A549 (cell line): ENCODE data around the gene ARL2BP. TPM values are rescaled to one million over a fixed set of nuclear protein-coding genes. Genes with fewer than 3 reads are reported as not detected.

ENCODE experiments used
- ATAC-seq, 2 experiments: fragments of 200-7000 bp in 1 of 2; fragments of >200 bp in 1 of 2; cut with Nextera tagmentation in 1 of 2; cut with Tn5 transposase in 1 of 2; 3 replicates each; pipeline versions ENCODE4 v1.8.0 to v1.9.1; 2018 to 2020; ENCODE audit warnings: mild to moderate bottlenecking in 1 of 2, moderate library complexity in 1 of 2
- CTCF ChIA-PET: fragments of 300-600 bp; sonication (Branson Sonifier 250); formaldehyde crosslinking; extraction: SDS; loops from one replicate; lab custom pipeline; 2021; ENCODE audit warnings: antibody characterized with exemption, inconsistent platforms; lab: Yijun Ruan, JAX
- POLR2A ChIA-PET: fragments of 350-600 bp; formaldehyde crosslinking; extraction: SDS; loops from one replicate; lab custom pipeline; 2021; ENCODE audit warnings: antibody characterized with exemption, inconsistent platforms; lab: Yijun Ruan, JAX
- DNase-seq, 2 experiments: peaks; one replicate each; pipeline versions ENCODE4 v3.0.0 to v3.0.0-alpha.2; 2011 to 2016; ENCODE audit warnings: low read depth in 1 of 2, low spot score in 1 of 2
- FAIRE-seq: peaks from 2 replicates; lab custom pipeline; 2011; peaks lifted over from hg19 to GRCh38; lab: Jason Lieb, UNC
- H3K27ac ChIP-seq, 2 experiments: fragments of >200 bp; sonication (Bioruptor Twin); formaldehyde crosslinking; 3 replicates each; pipeline ENCODE4 v1.5.1; 2016 to 2017
- H3K4me1 ChIP-seq: fragments of >200 bp; sonication (Bioruptor Twin); formaldehyde crosslinking; 3 replicates; pipeline ENCODE4 v1.6.1; 2016
- H3K4me2 ChIP-seq: fragments of >200 bp; sonication (Bioruptor Twin); formaldehyde crosslinking; 3 replicates; pipeline ENCODE4 v1.6.1; 2016
- H3K4me3 ChIP-seq: fragments of >200 bp; sonication (Bioruptor Twin); formaldehyde crosslinking; 3 replicates; pipeline ENCODE4 v1.5.1; 2016
- H3K9me3 ChIP-seq: fragments of >200 bp; sonication (Bioruptor Twin); formaldehyde crosslinking; 3 replicates; pipeline ENCODE4 v1.6.1; 2016
- ATOH8 ChIP-seq: fragments of 250-450 bp; sonication (Bioruptor Pico); IDR thresholded peaks from 2 replicates; pipeline ENCODE4 v1.5.0; 2020; ENCODE audit warnings: low read depth, mild to moderate bottlenecking, moderate library complexity
- BHLHE40 ChIP-seq: IDR thresholded peaks from 2 replicates; pipeline ENCODE4 v1.6.1; 2012; ENCODE audit warnings: low read depth, low read length, inconsistent platforms
- CTCF ChIP-seq: fragments of >200 bp; sonication (Bioruptor Twin); formaldehyde crosslinking; IDR thresholded peaks from 3 replicates; pipeline ENCODE4 v1.5.1; 2016
- E2F6 ChIP-seq: IDR thresholded peaks from 2 replicates; pipeline ENCODE4 v1.6.1; 2012; ENCODE audit warnings: low read depth, borderline replicate concordance
- FOSL2 ChIP-seq, 2 experiments: fragments of 450-650 bp in 1 of 2; fragments of >200 bp in 1 of 2; sonication (Bioruptor Twin) in 1 of 2; formaldehyde crosslinking; IDR thresholded peaks; 2 replicates each; pipeline versions ENCODE4 v1.5.0 to v1.6.1; 2016 to 2020; ENCODE audit warnings: mild to moderate bottlenecking in 1 of 2, moderate library complexity in 1 of 2
- HDAC2 ChIP-seq: fragments of 200-600 bp; sonication (generic); IDR thresholded peaks from 2 replicates; pipeline ENCODE4 v1.6.1; 2016
- HMGXB4 ChIP-seq: fragments of 250-450 bp; sonication (Bioruptor Pico); IDR thresholded peaks from 2 replicates; pipeline ENCODE4 v1.5.0; 2021; ENCODE audit warnings: mild to moderate bottlenecking, moderate library complexity, borderline replicate concordance
- HOXB5 ChIP-seq: fragments of 250-450 bp; sonication (Bioruptor Pico); IDR thresholded peaks from 2 replicates; pipeline ENCODE4 v1.5.0; 2020; ENCODE audit warnings: mild to moderate bottlenecking, moderate library complexity
- JUN ChIP-seq, 2 experiments: fragments of >200 bp; sonication (Bioruptor Twin); formaldehyde crosslinking; IDR thresholded peaks; 2 replicates in 1 of 2; 3 replicates in 1 of 2; pipeline ENCODE4 v1.6.1; 2016 to 2017
- JUNB ChIP-seq: fragments of >200 bp; sonication (Bioruptor Twin); formaldehyde crosslinking; IDR thresholded peaks from 2 replicates; pipeline ENCODE4 v1.6.1; 2016
- MAZ ChIP-seq: fragments of 150-350 bp; IDR thresholded peaks from 2 replicates; pipeline ENCODE4 v1.6.1; 2014; ENCODE audit warnings: antibody characterized with exemption, low read depth, low read length, borderline replicate concordance
- PHF8 ChIP-seq: fragments of 200-600 bp; sonication (generic); IDR thresholded peaks from 2 replicates; pipeline ENCODE4 v1.6.1; 2016; ENCODE audit warnings: low read depth, mild to moderate bottlenecking, antibody characterized with exemption, moderate library complexity, borderline replicate concordance
- POLR2A ChIP-seq: IDR thresholded peaks from 2 replicates; pipeline ENCODE4 v1.6.1; 2012; ENCODE audit warnings: mild to moderate bottlenecking, low read length
- RARB ChIP-seq: fragments of 250-450 bp; sonication (Bioruptor Pico); IDR thresholded peaks from 2 replicates; pipeline ENCODE4 v1.8.0; 2021; ENCODE audit warnings: mild to moderate bottlenecking, moderate library complexity
- RCOR1 ChIP-seq: fragments of 150-350 bp; IDR thresholded peaks from 2 replicates; pipeline ENCODE4 v1.6.1; 2014; ENCODE audit warnings: antibody characterized with exemption, low read length, low read depth
- RFX5 ChIP-seq: fragments of 450-650 bp; IDR thresholded peaks from 2 replicates; pipeline ENCODE4 v1.7.1; 2014; ENCODE audit warnings: antibody characterized with exemption, mild to moderate bottlenecking, moderate library complexity
- SMC3 ChIP-seq: fragments of >200 bp; sonication (Bioruptor Twin); formaldehyde crosslinking; IDR thresholded peaks from 3 replicates; pipeline ENCODE4 v1.6.1; 2018; ENCODE audit warnings: inconsistent platforms
- TP53 ChIP-seq: fragments of 250-450 bp; sonication (Bioruptor Pico); IDR thresholded peaks from 2 replicates; pipeline ENCODE4 v1.5.0; 2021; ENCODE audit warnings: mild to moderate bottlenecking, moderate library complexity
- ZC3H11A ChIP-seq: fragments of 450-650 bp; IDR thresholded peaks from 2 replicates; pipeline ENCODE4 v1.6.1; 2014; ENCODE audit warnings: antibody characterized with exemption, mild to moderate bottlenecking
- ZFP36 ChIP-seq: fragments of 450-650 bp; IDR thresholded peaks from 2 replicates; pipeline ENCODE4 v1.6.1; 2014; ENCODE audit warnings: borderline replicate concordance; ENCODE audit not compliant: partially characterized antibody
- WGBS: methylation state at CpG from one replicate; pipeline ENCODE4 v1.1.6; 2017; ENCODE audit errors: missing lambda C conversion rate; 5-methylcytosine and 5-hydroxymethylcytosine counted together
- polyA plus RNA-seq, 4 experiments: library from polyadenylated mRNA; depleted of rRNA in 3 of 4; stranded (reverse); fragments of >200 nt; fragmentation: RNase III in 1 of 4; extraction: RNeasy Plus Mini Kit Qiagen cat#74134 plus additional on column Dnase treatment in 1 of 4; gene quantifications; 2 replicates in 3 of 4; 3 replicates in 1 of 4; pipeline ENCODE4 v1.2.3, GENCODE V29; 2011 to 2017

Gene ARL2BP
- polyA plus RNA-seq, 2 of the 4 experiments (the other 2 are of a cell fraction) = 67.0 to 126 TPM

GRCh38 chr16:57271867-57272495, 26.9 kb downstream of the ARL2BP start:
- WGBS = 75% methylated on average over 4 of the region's 5 CpGs
- CTCF ChIA-PET = no interaction called here
- no peak for FAIRE-seq

GRCh38 chr16:57273359-57273758, 28.3 kb downstream of the ARL2BP start:
- H3K9me3 ChIP-seq = no peaks in the 10 kb centered on the region
- no peak overlapping the region for H3K4me2 ChIP-seq
- H3K4me1 ChIP-seq = peaks cover 18% of the 10 kb centered on the region
- no peak for TF ChIP-seq ATOH8
- TF ChIP-seq PHF8 = no peak
- no peak for TF ChIP-seq HDAC2
- TF ChIP-seq BHLHE40 = no peak
- no peak for TF ChIP-seq RARB
- TF ChIP-seq JUN (IDR thresholded peaks at IDR 0.05) = no peak
- TF ChIP-seq JUNB = no peak
- no peak for TF ChIP-seq CTCF
- TF ChIP-seq ZC3H11A = no peak
- no peak for TF ChIP-seq HOXB5 (CRISPR knock-in tag)
- TF ChIP-seq RCOR1 = no peak
- no peak for TF ChIP-seq RFX5
- no peak for TF ChIP-seq MAZ
- no peak for TF ChIP-seq FOSL2 (IDR thresholded peaks at IDR 0.05)
- no peak for TF ChIP-seq FOSL2 (CRISPR knock-in tag; IDR thresholded peaks at IDR 0.05)
- TF ChIP-seq ZFP36 = no peak
- no peak for FAIRE-seq
- no peak for ATAC-seq
- ChIA-PET CTCF (no interaction called here), POLR2A (no interaction called here)
- DNase-seq = no peak
- H3K27ac ChIP-seq = no peak overlapping the region
- 75% methylated on average over 1 of the region's 1 CpG for WGBS
- H3K4me3 ChIP-seq = no peak overlapping the region

More at GRCh38 chr16:57271867-57272495, 26.9 kb downstream of the ARL2BP start:
- POLR2A ChIA-PET = no interaction called here
- DNase-seq (no peak), ATAC-seq (no peak)
- Histone ChIP-seq H3K4me1 (peaks cover 7% of the 10 kb centered on the region), H3K9me3 (no peaks in the 10 kb centered on the region), H3K4me3 (no peak overlapping the region), H3K4me2 (no peak overlapping the region), H3K27ac (no peak overlapping the region)
- TF ChIP-seq RARB = no peak
- no peak for TF ChIP-seq TP53
- TF ChIP-seq HMGXB4 (CRISPR knock-in tag) = no peak
- no peak for TF ChIP-seq E2F6
- TF ChIP-seq ATOH8 = no peak
- TF ChIP-seq SMC3 = no peak
- TF ChIP-seq POLR2A = no peak
- no peak for TF ChIP-seq CTCF
